ENCODE measurements around the gene FGD3. TPM values are rescaled to one million over a fixed set of nuclear protein-coding genes. Genes with fewer than 3 reads are reported as not detected.

The FGD3 gene
- total RNA-seq, 1 experiment from 2014 or later, result 26.6 TPM

GRCh38 chr9:92934321-92934720, 13.0 kb upstream of the FGD3 start:
- Histone ChIP-seq H3K27me3 (replicated peaks; ENCODE audit: control insufficient read depth, insufficient read depth, low read length) (no peaks in the 10 kb centered on the region), H3K36me3 (ENCODE audit: control insufficient read depth, insufficient read depth, low read length) (no peaks in the 10 kb centered on the region), H3K4me3 (ENCODE audit: low read depth, low read length) (no peak overlapping the region), H3K9me3 (no peaks in the 10 kb centered on the region), H3K4me1 (no peaks in the 10 kb centered on the region)
- BruUV-seq (replicated peaks), result no TSS peak
- POLR2A ChIA-PET, result no interaction called here
- Mint-ChIP-seq H3K9me3 (ENCODE audit: unreplicated experiment) (no peaks in the 10 kb centered on the region), H3K27me3 (ENCODE audit: insufficient read depth, unreplicated experiment) (no peaks in the 10 kb centered on the region), H3K4me1 (ENCODE audit: low read depth, unreplicated experiment) (no peaks in the 10 kb centered on the region), H3K27ac (ENCODE audit: unreplicated experiment) (no peak overlapping the region), H3K4me3 (ENCODE audit: unreplicated experiment) (no peak overlapping the region), H3K36me3 (ENCODE audit: insufficient read depth, unreplicated experiment) (no peaks in the 10 kb centered on the region)
- no peak for DNase-seq
- no peak for TF ChIP-seq CTCF (IDR thresholded peaks at IDR 0.05; ENCODE audit: insufficient read depth in 1 of 2, low read depth in 1 of 2, low read length in 1 of 2, severe bottlenecking in 1 of 2, unreplicated experiment in 1 of 2)
- intact Hi-C loops (cut with micrococcal nuclease; ENCODE audit: unreplicated experiment), result no loop called here
- CTCF ChIA-PET, result no interaction called here

- Histone ChIP-seq H3K27me3 (replicated peaks; ENCODE audit: control insufficient read depth, insufficient read depth, low read length) (no peaks in the 10 kb centered on the region), H3K4me3 (ENCODE audit: low read depth, low read length) (no peak overlapping the region), H3K4me1 (no peaks in the 10 kb centered on the region), H3K36me3 (ENCODE audit: control insufficient read depth, insufficient read depth, low read length) (no peaks in the 10 kb centered on the region), H3K9me3 (no peaks in the 10 kb centered on the region)
- Mint-ChIP-seq H3K27ac (ENCODE audit: unreplicated experiment) (no peak overlapping the region), H3K9me3 (ENCODE audit: unreplicated experiment) (no peaks in the 10 kb centered on the region), H3K36me3 (ENCODE audit: insufficient read depth, unreplicated experiment) (no peaks in the 10 kb centered on the region), H3K4me3 (ENCODE audit: unreplicated experiment) (no peak overlapping the region), H3K27me3 (ENCODE audit: insufficient read depth, unreplicated experiment) (no peaks in the 10 kb centered on the region), H3K4me1 (ENCODE audit: low read depth, unreplicated experiment) (no peaks in the 10 kb centered on the region)
- intact Hi-C loops (cut with micrococcal nuclease; ENCODE audit: unreplicated experiment), result no loop called here
- no peak for DNase-seq
- TF ChIP-seq CTCF (IDR thresholded peaks at IDR 0.05; ENCODE audit: insufficient read depth in 1 of 2, low read depth in 1 of 2, low read length in 1 of 2, severe bottlenecking in 1 of 2, unreplicated experiment in 1 of 2), result no peak
- BruUV-seq (replicated peaks), result no TSS peak
- CTCF ChIA-PET, result no interaction called here
- POLR2A ChIA-PET, result no interaction called here
Observed at GRCh38 chr9:92938025-92938424, 9.3 kb upstream of the FGD3 start.

- Histone ChIP-seq H3K9me3 (no peaks in the 10 kb centered on the region), H3K27me3 (replicated peaks; ENCODE audit: control insufficient read depth, insufficient read depth, low read length) (no peaks in the 10 kb centered on the region), H3K4me3 (ENCODE audit: low read depth, low read length) (no peak overlapping the region), H3K36me3 (ENCODE audit: control insufficient read depth, insufficient read depth, low read length) (no peaks in the 10 kb centered on the region), H3K4me1 (no peaks in the 10 kb centered on the region)
- H3K9me3 Mint-ChIP-seq (ENCODE audit: unreplicated experiment), result no peaks in the 10 kb centered on the region
- CTCF ChIA-PET, result no interaction called here
- no peak for DNase-seq
- no peak overlapping the region for H3K27ac Mint-ChIP-seq (ENCODE audit: unreplicated experiment)
- no peaks in the 10 kb centered on the region for H3K4me1 Mint-ChIP-seq (ENCODE audit: low read depth, unreplicated experiment)
- no peaks in the 10 kb centered on the region for H3K36me3 Mint-ChIP-seq (ENCODE audit: insufficient read depth, unreplicated experiment)
- no peak for TF ChIP-seq CTCF (IDR thresholded peaks at IDR 0.05; ENCODE audit: insufficient read depth in 1 of 2, low read depth in 1 of 2, low read length in 1 of 2, severe bottlenecking in 1 of 2, unreplicated experiment in 1 of 2)
- POLR2A ChIA-PET, result no interaction called here
- intact Hi-C loops (cut with micrococcal nuclease; ENCODE audit: unreplicated experiment), result no loop called here
- H3K4me3 Mint-ChIP-seq (ENCODE audit: unreplicated experiment), result no peak overlapping the region
- no TSS peak for BruUV-seq (replicated peaks)
- no peaks in the 10 kb centered on the region for H3K27me3 Mint-ChIP-seq (ENCODE audit: insufficient read depth, unreplicated experiment)
Observed at GRCh38 chr9:92941861-92942260, 5.5 kb upstream of the FGD3 start.
